LNCaP clone FGC (cell line): ENCODE results near the gene ZFP64.

Experiments
- DNase-seq: peaks from one replicate; pipeline ENCODE4 v3.0.0-alpha.2; 2011; ENCODE audit warnings: low read depth
- H3K4me3 ChIP-seq: 2 replicates; pipeline ENCODE4 v1.5.1; 2011; ENCODE audit warnings: mild to moderate bottlenecking, low read depth, low read length, control low read depth
- TF ChIP-seq, protein P1 (sequence below): IDR thresholded peaks from 2 replicates; pipeline ENCODE4 v1.5.1; 2012; ENCODE audit warnings: mild to moderate bottlenecking; ENCODE audit not compliant: control insufficient read depth, insufficient read depth; ENCODE audit errors: extremely low read depth

The ZFP64 gene

GRCh38 chr20:52191916-52192718 is 538 bp upstream of the ZFP64 start:
- TF ChIP-seq, protein P1, sequence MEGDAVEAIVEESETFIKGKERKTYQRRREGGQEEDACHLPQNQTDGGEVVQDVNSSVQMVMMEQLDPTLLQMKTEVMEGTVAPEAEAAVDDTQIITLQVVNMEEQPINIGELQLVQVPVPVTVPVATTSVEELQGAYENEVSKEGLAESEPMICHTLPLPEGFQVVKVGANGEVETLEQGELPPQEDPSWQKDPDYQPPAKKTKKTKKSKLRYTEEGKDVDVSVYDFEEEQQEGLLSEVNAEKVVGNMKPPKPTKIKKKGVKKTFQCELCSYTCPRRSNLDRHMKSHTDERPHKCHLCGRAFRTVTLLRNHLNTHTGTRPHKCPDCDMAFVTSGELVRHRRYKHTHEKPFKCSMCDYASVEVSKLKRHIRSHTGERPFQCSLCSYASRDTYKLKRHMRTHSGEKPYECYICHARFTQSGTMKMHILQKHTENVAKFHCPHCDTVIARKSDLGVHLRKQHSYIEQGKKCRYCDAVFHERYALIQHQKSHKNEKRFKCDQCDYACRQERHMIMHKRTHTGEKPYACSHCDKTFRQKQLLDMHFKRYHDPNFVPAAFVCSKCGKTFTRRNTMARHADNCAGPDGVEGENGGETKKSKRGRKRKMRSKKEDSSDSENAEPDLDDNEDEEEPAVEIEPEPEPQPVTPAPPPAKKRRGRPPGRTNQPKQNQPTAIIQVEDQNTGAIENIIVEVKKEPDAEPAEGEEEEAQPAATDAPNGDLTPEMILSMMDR = peak; percentile 45
- DNase-seq = no peak

DNA sequence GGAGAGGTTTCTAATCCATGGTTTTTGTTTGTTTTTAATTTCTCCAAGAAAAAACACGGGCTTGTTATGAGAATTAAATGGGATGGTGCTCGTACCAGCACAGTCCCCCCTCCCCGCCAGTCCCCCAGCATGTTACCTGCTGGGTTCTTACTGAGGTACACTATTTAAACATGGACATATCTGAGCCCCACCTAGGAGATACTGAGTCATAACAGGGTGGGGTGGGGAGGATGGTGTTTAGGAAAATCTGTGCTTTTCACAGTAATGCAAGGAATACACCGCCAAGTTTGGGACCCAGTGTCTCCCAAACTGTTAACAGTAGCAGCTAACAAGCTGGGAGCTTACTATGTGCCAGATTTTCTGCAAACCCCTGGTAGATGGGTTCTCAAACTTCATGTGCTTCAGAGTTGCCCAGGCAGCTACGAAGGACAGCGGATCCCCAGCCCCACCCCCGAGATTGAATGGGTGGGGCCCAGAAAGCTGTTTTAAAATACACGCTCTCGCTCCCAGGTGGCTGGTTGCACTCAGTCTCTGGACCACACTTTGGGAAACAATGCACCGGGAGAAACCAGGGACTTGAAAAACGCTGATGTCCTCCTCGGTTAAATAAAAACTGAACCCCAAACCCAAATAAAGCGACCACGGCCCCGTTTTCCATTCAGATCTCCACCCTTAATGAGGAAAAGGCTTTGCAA is 995 bp downstream of the ZFP64 start:
- TF ChIP-seq, protein P1 = no peak
- no peak for DNase-seq
- H3K4me3 ChIP-seq = peak overlapping the region; percentile 92

More at GRCh38 chr20:52191916-52192718, 538 bp upstream of the ZFP64 start:
- H3K4me3 ChIP-seq = peak overlapping the region; percentile 92

- no peak for DNase-seq
- TF ChIP-seq, protein P1 = no peak
- H3K4me3 ChIP-seq = no peak overlapping the region
Measured at GRCh38 chr20:52181766-52182165, 9.8 kb downstream of the ZFP64 start.

DNA sequence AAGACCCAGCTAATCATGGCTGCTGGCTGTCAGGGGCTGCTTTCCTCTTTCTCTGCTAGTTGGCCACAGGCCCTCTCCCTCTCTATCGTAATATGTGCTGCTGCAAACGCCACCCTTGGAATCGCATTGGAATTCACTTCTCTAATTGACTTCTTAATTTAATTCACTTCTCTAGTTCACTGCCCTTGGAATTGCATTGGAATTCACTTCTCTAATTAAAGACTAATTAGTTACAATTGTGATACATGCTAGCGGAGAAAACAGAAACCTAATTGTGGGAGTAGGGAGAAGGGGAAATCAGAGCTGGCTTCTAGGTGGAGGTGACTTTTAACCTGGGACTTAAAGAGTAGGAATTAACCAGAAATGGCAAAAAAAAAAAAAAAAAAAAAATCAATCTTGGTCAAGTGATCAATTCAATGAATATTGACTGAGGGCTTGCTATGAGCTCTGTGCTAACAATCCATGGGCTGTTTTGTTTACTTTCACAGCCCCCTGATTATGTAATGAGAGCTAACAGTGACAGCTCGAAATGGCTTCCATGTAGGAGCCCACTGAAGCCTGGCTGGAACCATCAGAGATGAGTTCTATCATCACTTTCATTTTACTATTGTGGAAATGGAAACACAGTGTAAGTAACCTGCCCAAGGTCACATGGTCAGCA is 11.3 kb downstream of the ZFP64 start:
- no peak for DNase-seq
- TF ChIP-seq, protein P1 = no peak
- H3K4me3 ChIP-seq = no peak overlapping the region

- TF ChIP-seq, protein P1 = no peak
- no peak overlapping the region for H3K4me3 ChIP-seq
Measured at GRCh38 chr20:52179331-52180179, 12.0 kb downstream of the ZFP64 start.

DNA sequence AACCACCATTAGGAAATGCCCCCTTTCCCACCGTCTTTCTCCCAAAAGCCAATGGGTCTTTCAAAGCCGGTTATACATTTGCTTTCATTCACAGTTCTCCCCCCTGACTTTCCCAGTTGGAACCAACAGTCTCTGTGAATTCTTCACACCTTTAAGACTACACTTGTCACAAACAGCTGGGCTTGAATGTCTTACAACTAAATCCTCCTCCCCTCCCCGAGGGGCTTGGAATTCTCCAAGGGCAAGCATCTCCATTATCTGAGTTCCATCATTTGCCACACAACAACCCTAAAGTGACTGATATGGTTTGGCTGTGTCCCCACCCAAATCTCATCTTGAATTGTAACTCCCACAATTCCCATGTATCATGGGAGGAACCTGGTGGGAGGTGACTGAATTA is 12.9 kb downstream of the ZFP64 start:
- H3K4me3 ChIP-seq = no peak overlapping the region
- TF ChIP-seq, protein P1 = no peak
- no peak for DNase-seq

More at GRCh38 chr20:52179331-52180179, 12.0 kb downstream of the ZFP64 start:
- no peak for DNase-seq
